Uterus (tissue), 2 donors: ENCODE results near the gene PAOX.

ENCODE experiments used
- POLR2A ChIP-seq, 2 donors: fragments of 450-650 bp; IDR thresholded peaks; one replicate each; pipeline ENCODE4 v1.6.1; 2016; ENCODE audit warnings: antibody characterized with exemption in 2 of 2, mild to moderate bottlenecking in 1 of 2, moderate library complexity in 1 of 2
- TF ChIP-seq, protein P1 (sequence below), 4 experiments: fragments of 200-600 bp in 2 of 4; fragments of 450-650 bp in 2 of 4; sonication (generic) in 2 of 4; IDR thresholded peaks; one replicate each; pipeline ENCODE4 v1.5.1; 2016 to 2019; ENCODE audit warnings: antibody characterized with exemption in 4 of 4, mild to moderate bottlenecking in 2 of 4, moderate library complexity in 1 of 4

DNA sequence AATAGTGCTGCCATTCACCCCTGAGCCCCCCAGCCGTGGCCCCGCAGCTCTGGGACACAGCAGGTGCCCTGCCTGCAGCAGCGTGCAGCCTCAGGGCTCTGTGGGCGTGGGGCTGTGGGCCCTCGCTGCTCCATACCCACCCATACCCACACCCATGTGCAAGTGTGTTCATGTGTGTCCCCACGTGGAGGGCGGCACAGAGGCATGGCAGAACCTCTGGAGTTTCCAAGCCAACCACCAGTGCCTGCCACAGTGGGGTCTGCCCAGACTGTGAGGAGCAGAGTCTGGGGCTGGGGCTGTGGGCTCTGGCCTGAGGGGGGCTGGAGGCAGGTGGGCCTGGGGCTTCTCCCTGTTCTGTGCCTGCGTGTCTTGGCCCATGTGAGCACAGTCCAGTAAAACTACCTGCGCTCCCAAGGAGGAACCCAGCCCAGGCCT, 29.5 kb upstream of the PAOX start:
- TF ChIP-seq, protein P1, sequence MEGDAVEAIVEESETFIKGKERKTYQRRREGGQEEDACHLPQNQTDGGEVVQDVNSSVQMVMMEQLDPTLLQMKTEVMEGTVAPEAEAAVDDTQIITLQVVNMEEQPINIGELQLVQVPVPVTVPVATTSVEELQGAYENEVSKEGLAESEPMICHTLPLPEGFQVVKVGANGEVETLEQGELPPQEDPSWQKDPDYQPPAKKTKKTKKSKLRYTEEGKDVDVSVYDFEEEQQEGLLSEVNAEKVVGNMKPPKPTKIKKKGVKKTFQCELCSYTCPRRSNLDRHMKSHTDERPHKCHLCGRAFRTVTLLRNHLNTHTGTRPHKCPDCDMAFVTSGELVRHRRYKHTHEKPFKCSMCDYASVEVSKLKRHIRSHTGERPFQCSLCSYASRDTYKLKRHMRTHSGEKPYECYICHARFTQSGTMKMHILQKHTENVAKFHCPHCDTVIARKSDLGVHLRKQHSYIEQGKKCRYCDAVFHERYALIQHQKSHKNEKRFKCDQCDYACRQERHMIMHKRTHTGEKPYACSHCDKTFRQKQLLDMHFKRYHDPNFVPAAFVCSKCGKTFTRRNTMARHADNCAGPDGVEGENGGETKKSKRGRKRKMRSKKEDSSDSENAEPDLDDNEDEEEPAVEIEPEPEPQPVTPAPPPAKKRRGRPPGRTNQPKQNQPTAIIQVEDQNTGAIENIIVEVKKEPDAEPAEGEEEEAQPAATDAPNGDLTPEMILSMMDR (IDR thresholded peaks at IDR 0.05) = no peak
- TF ChIP-seq POLR2A (IDR thresholded peaks at IDR 0.05) = no peak
